GM12878 (cell line): ENCODE measurements around the gene MAGEB17. TPM values are rescaled to one million over a fixed set of nuclear protein-coding genes. Genes with fewer than 3 reads are reported as not detected.

Experiments
- ATAC-seq: fragments of 200-7000 bp; cut with Tn5 transposase; 3 replicates; pipeline ENCODE4 v1.9.1; 2020; ENCODE audit warnings: mild to moderate bottlenecking, moderate library complexity
- BruUV-seq: library from RNA; stranded (reverse); fragments of 400-500 nt; replicated peaks from 2 replicates; lab custom pipeline; 2021; lab: Mats Ljungman, UMichigan
- CTCF ChIA-PET: fragments of 300-600 bp; sonication (Branson Sonifier 250); formaldehyde crosslinking; extraction: SDS; loops from one replicate; lab custom pipeline; 2021; ENCODE audit warnings: inconsistent platforms; lab: Yijun Ruan, JAX
- POLR2A ChIA-PET: fragments of 350-600 bp; formaldehyde crosslinking; extraction: SDS; loops from one replicate; lab custom pipeline; 2021; ENCODE audit warnings: inconsistent platforms; lab: Charles Lee
- RAD21 ChIA-PET: fragments of 300-600 bp; sonication (Branson Sonifier 250); formaldehyde crosslinking; loops from one replicate; lab custom pipeline; 2023; ENCODE audit warnings: antibody characterized with exemption; ENCODE audit not compliant: unreplicated experiment; lab: Charles Lee
- SMC1A ChIA-PET: fragments of 300-600 bp; sonication (Branson Sonifier 250); formaldehyde crosslinking; loops from one replicate; lab custom pipeline; 2023; ENCODE audit not compliant: unreplicated experiment, uncharacterized antibody; lab: Charles Lee
- DNase-seq: peaks from one replicate; pipeline ENCODE4 v3.0.0-alpha.2; 2011; ENCODE audit warnings: low read depth, low spot score
- FAIRE-seq: peaks from 3 replicates; lab custom pipeline; 2011; peaks lifted over from hg19 to GRCh38; lab: Jason Lieb, UNC
- H2AFZ ChIP-seq: 2 replicates; pipeline ENCODE4 v1.6.0; 2011; ENCODE audit warnings: low read depth, low read length, control low read depth; ENCODE audit not compliant: control insufficient read depth
- H3K27ac ChIP-seq: 2 replicates; pipeline ENCODE4 v1.5.1; 2011; ENCODE audit warnings: control low read depth; ENCODE audit not compliant: control insufficient read depth, insufficient read depth
- H3K27me3 ChIP-seq, 2 experiments: replicated peaks in 1 of 2; 2 replicates each; pipeline versions ENCODE4 v1.6.0 to v1.6.1; 2011; ENCODE audit warnings: low read length in 1 of 2; ENCODE audit not compliant: control insufficient read depth in 2 of 2, insufficient read depth in 2 of 2
- H3K36me3 ChIP-seq, 2 experiments: 2 replicates each; pipeline ENCODE4 v1.5.1; 2011; ENCODE audit warnings: low read length in 1 of 2; ENCODE audit not compliant: control insufficient read depth in 2 of 2, insufficient read depth in 2 of 2
- H3K4me1 ChIP-seq: 2 replicates; pipeline ENCODE4 v1.6.1; 2011; ENCODE audit warnings: mild to moderate bottlenecking, low read length, moderate library complexity, mixed read lengths; ENCODE audit not compliant: control insufficient read depth, insufficient read depth
- H3K4me2 ChIP-seq: 2 replicates; pipeline ENCODE4 v1.6.0; 2011; ENCODE audit warnings: control low read depth; ENCODE audit not compliant: control insufficient read depth, insufficient read depth
- H3K4me3 ChIP-seq: fragments of 200-600 bp; sonication (generic); 2 replicates; pipeline ENCODE4 v1.5.1; 2016
- H3K79me2 ChIP-seq: 2 replicates; pipeline ENCODE4 v1.6.0; 2011; ENCODE audit warnings: low read length; ENCODE audit not compliant: control insufficient read depth, insufficient read depth
- H3K9ac ChIP-seq: 2 replicates; pipeline ENCODE4 v1.8.0; 2011; ENCODE audit warnings: low read length, control low read depth, mixed read lengths; ENCODE audit not compliant: control insufficient read depth, insufficient read depth
- H3K9me3 ChIP-seq: replicated peaks from 3 replicates; pipeline ENCODE4 v1.5.1; 2011; ENCODE audit warnings: mild to moderate bottlenecking, low read length; ENCODE audit not compliant: control insufficient read depth, insufficient read depth
- H4K20me1 ChIP-seq: 2 replicates; pipeline ENCODE4 v1.6.0; 2011; ENCODE audit not compliant: control insufficient read depth, insufficient read depth
- CBX5 ChIP-seq: sonication (generic); IDR thresholded peaks from 2 replicates; pipeline ENCODE4 v1.6.1; 2016; ENCODE audit warnings: low read depth, moderate library complexity, mild to moderate bottlenecking, inconsistent platforms
- FOS ChIP-seq: IDR thresholded peaks from 3 replicates; pipeline ENCODE4 v1.6.1; 2011; ENCODE audit warnings: borderline replicate concordance; ENCODE audit not compliant: insufficient read length; ENCODE audit errors: extremely low read depth
- HCFC1 ChIP-seq: fragments of 150-350 bp; IDR thresholded peaks from 2 replicates; pipeline ENCODE4 v1.6.1; 2014; ENCODE audit warnings: low read length
- NR2C1 ChIP-seq: fragments of 450-650 bp; IDR thresholded peaks from 2 replicates; pipeline ENCODE4 v1.6.1; 2017; ENCODE audit warnings: antibody characterized with exemption, mild to moderate bottlenecking, moderate library complexity
- POLR2AphosphoS2 ChIP-seq: IDR thresholded peaks from 2 replicates; pipeline ENCODE4 v1.6.1; 2011; ENCODE audit warnings: low read depth, mild to moderate bottlenecking, low read length, improper control_type of control experiment, moderate library complexity
- SIX5 ChIP-seq: IDR thresholded peaks from 2 replicates; pipeline ENCODE4 v1.6.1; 2011; ENCODE audit warnings: mild to moderate bottlenecking, low read depth, low read length, moderate library complexity; ENCODE audit not compliant: severe bottlenecking
- YBX1 ChIP-seq: fragments of 450-650 bp; IDR thresholded peaks from 2 replicates; pipeline ENCODE4 v1.6.1; 2016; ENCODE audit warnings: antibody characterized with exemption
- ZNF622 ChIP-seq: fragments of 450-650 bp; IDR thresholded peaks from 2 replicates; pipeline ENCODE4 v1.6.1; 2017; ENCODE audit warnings: mild to moderate bottlenecking, inconsistent platforms
- WGBS: methylation state at CpG from one replicate; pipeline ENCODE4 v1.1.6; 2016; ENCODE audit warnings: low lambda C conversion rate; ENCODE audit not compliant: insufficient replicate concordance, insufficient coverage; ENCODE audit errors: missing lambda C conversion rate; 5-methylcytosine and 5-hydroxymethylcytosine counted together
- in situ Hi-C: fragments of 300-500 bp; cut with MboI; formaldehyde crosslinking; loops from 9 replicates; pipeline ENCODE4 v1.14.3; 2018; ENCODE audit warnings: mixed read lengths
- intact Hi-C: fragments of 100-400 bp; cut with micrococcal nuclease; formaldehyde crosslinking; loops from one replicate; pipeline ENCODE4 v1.14.2; 2022; ENCODE audit not compliant: unreplicated experiment
- polyA plus RNA-seq, 11 experiments: library from polyadenylated mRNA; depleted of rRNA in 4 of 11; unstranded in 6 of 11; stranded (reverse) in 5 of 11; fragments of >200 nt; fragmentation: Nextera tagmentation in 4 of 11; fragmentation: Illumina TruSeq in 1 of 11; extraction: Ambion mirVana in 4 of 11; extraction: Trizol in 1 of 11; gene quantifications; 1 replicate in 1 of 11; 2 replicates in 10 of 11; pipeline versions ENCODE4 v1.2.1 to v1.2.3, GENCODE V29; 2011 to 2016; ENCODE audit warnings: inconsistent platforms in 2 of 11, missing spikeins in 2 of 11, low read depth in 1 of 11
- total RNA-seq, 4 experiments: library from RNA; depleted of rRNA in 3 of 4; stranded (reverse); fragments of >200 nt in 3 of 4; fragmentation: Illumina TruSeq in 1 of 4; extraction: Trizol in 1 of 4; gene quantifications; 2 replicates each; pipeline versions ENCODE4 v1.2.1 to v1.2.3, GENCODE V29; 2013 to 2021
- TF ChIP-seq, protein P1 (sequence below): IDR thresholded peaks from 2 replicates; pipeline ENCODE4 v1.6.1; 2012; ENCODE audit warnings: improper control_type of control experiment, low read depth, low read length; ENCODE audit not compliant: insufficient replicate concordance
- TF ChIP-seq, protein P2 (sequence below): fragments of 450-650 bp; IDR thresholded peaks from 2 replicates; pipeline ENCODE4 v1.6.1; 2017; ENCODE audit warnings: mild to moderate bottlenecking, moderate library complexity
- TF ChIP-seq, protein P3 (sequence below), 3 experiments: IDR thresholded peaks in 2 of 3; conservative IDR thresholded peaks in 1 of 3; 2 replicates each; pipeline ENCODE4 v1.5.1; 2011; ENCODE audit warnings: low read depth in 3 of 3, low read length in 3 of 3, mild to moderate bottlenecking in 3 of 3, control low read depth in 2 of 3, moderate library complexity in 2 of 3, inconsistent platforms in 1 of 3, mixed read lengths in 1 of 3; ENCODE audit not compliant: control insufficient read depth in 2 of 3, insufficient read depth in 1 of 3; ENCODE audit errors: extremely low read depth in 1 of 3

Gene MAGEB17
- total and polyA plus RNA-seq, 10 of the 15 experiments (the other 5 are each of a cell fraction or from before 2014, with no cell fraction given): 0.05 to 0.21 TPM; not detected in 8

DNA sequence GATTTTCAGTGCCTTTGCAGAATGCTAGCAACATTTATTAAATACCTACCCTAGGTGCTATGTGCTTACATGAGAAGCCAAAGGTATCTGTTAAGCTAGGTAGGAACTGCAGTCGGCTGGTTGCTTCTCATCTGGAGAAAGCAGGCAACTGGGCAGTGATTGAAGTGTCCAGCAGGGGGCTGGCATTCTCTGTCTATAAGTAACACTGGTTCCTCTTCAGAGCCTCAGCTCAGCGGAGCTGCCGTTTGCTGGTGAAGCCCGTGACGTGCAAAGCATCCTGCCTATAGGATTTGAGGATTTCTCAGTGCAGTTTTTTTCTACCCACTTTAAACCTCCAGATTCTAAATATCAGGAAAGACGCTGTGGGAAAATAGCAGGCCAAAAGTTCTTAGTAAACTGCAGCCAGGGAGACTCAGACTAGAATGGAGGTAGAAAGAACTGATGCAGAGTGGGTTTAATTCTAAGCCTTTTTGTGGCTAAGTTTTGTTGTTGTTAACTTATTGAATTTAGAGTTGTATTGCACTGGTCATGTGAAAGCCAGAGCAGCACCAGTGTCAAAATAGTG is 44.0 kb upstream of the MAGEB17 start, which contains the start of gene GRPR:
GRPR (plus strand) TSS at position 344 of the 565 bp plus-strand sequence. CDS start 389 bp downstream, outside the sequence.
- Histone ChIP-seq H3K4me3 (no peak within 1 kb of the TSS), H3K36me3 (no peaks in the 10 kb centered on the region), H2AFZ (no peak within 1 kb of the TSS), H3K4me2 (no peak within 1 kb of the TSS), H3K27me3 (peaks cover 0 to 2% of the 10 kb centered on the region in 2 experiments; a peak in 1 of 4 replicates), H4K20me1 (no peaks in the 10 kb centered on the region), H3K4me1 (peaks cover 15% of the 10 kb centered on the region), H3K9ac (no peak within 1 kb of the TSS), H3K9me3 (peaks cover 2% of the 10 kb centered on the region; the same call in 1 of the 3 replicates), H3K79me2 (no peaks in the 10 kb centered on the region), H3K27ac (no peak within 1 kb of the TSS)
- in situ Hi-C loops (no loop called here), intact Hi-C loops (loop anchor here (1.0 to 10.0 kb wide), 4 partner anchors 14 to 439 kb away; no protein-coding TSS in a partner anchor)
- ATAC-seq (peak; percentile 88), DNase-seq (no peak), FAIRE-seq (peak; percentile 52)
- POLR2A ChIA-PET: no interaction called here
- WGBS: 15% methylated on average over 6 of the region's 6 CpGs
- RAD21 ChIA-PET: interaction anchor here (1.1 to 3.4 kb wide), 8 partner anchors 13 to 322 kb away, joined by 3 to 15 read pairs (median 7); no protein-coding TSS in a partner anchor
- CTCF ChIA-PET: interaction anchor here (0.6 to 8.1 kb wide), 23 partner anchors 8 to 384 kb away, joined by 3 to 118 read pairs (median 4); no protein-coding TSS in a partner anchor
- SMC1A ChIA-PET: interaction anchor here (0.5 to 4.8 kb wide), 13 partner anchors 8 to 192 kb away, joined by 3 to 42 read pairs (median 5); no protein-coding TSS in a partner anchor
- BruUV-seq: no TSS peak
- TF ChIP-seq NR2C1 (no peak), YBX1 (no peak), SIX5 (no peak), HCFC1 (no peak), POLR2AphosphoS2 (no peak), FOS (no peak), CBX5 (no peak), ZNF622 (no peak)
- TF ChIP-seq, protein P1, sequence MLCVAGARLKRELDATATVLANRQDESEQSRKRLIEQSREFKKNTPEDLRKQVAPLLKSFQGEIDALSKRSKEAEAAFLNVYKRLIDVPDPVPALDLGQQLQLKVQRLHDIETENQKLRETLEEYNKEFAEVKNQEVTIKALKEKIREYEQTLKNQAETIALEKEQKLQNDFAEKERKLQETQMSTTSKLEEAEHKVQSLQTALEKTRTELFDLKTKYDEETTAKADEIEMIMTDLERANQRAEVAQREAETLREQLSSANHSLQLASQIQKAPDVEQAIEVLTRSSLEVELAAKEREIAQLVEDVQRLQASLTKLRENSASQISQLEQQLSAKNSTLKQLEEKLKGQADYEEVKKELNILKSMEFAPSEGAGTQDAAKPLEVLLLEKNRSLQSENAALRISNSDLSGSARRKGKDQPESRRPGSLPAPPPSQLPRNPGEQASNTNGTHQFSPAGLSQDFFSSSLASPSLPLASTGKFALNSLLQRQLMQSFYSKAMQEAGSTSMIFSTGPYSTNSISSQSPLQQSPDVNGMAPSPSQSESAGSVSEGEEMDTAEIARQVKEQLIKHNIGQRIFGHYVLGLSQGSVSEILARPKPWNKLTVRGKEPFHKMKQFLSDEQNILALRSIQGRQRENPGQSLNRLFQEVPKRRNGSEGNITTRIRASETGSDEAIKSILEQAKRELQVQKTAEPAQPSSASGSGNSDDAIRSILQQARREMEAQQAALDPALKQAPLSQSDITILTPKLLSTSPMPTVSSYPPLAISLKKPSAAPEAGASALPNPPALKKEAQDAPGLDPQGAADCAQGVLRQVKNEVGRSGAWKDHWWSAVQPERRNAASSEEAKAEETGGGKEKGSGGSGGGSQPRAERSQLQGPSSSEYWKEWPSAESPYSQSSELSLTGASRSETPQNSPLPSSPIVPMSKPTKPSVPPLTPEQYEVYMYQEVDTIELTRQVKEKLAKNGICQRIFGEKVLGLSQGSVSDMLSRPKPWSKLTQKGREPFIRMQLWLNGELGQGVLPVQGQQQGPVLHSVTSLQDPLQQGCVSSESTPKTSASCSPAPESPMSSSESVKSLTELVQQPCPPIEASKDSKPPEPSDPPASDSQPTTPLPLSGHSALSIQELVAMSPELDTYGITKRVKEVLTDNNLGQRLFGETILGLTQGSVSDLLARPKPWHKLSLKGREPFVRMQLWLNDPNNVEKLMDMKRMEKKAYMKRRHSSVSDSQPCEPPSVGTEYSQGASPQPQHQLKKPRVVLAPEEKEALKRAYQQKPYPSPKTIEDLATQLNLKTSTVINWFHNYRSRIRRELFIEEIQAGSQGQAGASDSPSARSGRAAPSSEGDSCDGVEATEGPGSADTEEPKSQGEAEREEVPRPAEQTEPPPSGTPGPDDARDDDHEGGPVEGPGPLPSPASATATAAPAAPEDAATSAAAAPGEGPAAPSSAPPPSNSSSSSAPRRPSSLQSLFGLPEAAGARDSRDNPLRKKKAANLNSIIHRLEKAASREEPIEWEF: no peak
- TF ChIP-seq, protein P2, sequence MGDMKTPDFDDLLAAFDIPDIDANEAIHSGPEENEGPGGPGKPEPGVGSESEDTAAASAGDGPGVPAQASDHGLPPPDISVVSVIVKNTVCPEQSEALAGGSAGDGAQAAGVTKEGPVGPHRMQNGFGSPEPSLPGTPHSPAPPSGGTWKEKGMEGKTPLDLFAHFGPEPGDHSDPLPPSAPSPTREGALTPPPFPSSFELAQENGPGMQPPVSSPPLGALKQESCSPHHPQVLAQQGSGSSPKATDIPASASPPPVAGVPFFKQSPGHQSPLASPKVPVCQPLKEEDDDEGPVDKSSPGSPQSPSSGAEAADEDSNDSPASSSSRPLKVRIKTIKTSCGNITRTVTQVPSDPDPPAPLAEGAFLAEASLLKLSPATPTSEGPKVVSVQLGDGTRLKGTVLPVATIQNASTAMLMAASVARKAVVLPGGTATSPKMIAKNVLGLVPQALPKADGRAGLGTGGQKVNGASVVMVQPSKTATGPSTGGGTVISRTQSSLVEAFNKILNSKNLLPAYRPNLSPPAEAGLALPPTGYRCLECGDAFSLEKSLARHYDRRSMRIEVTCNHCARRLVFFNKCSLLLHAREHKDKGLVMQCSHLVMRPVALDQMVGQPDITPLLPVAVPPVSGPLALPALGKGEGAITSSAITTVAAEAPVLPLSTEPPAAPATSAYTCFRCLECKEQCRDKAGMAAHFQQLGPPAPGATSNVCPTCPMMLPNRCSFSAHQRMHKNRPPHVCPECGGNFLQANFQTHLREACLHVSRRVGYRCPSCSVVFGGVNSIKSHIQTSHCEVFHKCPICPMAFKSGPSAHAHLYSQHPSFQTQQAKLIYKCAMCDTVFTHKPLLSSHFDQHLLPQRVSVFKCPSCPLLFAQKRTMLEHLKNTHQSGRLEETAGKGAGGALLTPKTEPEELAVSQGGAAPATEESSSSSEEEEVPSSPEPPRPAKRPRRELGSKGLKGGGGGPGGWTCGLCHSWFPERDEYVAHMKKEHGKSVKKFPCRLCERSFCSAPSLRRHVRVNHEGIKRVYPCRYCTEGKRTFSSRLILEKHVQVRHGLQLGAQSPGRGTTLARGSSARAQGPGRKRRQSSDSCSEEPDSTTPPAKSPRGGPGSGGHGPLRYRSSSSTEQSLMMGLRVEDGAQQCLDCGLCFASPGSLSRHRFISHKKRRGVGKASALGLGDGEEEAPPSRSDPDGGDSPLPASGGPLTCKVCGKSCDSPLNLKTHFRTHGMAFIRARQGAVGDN: no peak
- TF ChIP-seq, protein P3, sequence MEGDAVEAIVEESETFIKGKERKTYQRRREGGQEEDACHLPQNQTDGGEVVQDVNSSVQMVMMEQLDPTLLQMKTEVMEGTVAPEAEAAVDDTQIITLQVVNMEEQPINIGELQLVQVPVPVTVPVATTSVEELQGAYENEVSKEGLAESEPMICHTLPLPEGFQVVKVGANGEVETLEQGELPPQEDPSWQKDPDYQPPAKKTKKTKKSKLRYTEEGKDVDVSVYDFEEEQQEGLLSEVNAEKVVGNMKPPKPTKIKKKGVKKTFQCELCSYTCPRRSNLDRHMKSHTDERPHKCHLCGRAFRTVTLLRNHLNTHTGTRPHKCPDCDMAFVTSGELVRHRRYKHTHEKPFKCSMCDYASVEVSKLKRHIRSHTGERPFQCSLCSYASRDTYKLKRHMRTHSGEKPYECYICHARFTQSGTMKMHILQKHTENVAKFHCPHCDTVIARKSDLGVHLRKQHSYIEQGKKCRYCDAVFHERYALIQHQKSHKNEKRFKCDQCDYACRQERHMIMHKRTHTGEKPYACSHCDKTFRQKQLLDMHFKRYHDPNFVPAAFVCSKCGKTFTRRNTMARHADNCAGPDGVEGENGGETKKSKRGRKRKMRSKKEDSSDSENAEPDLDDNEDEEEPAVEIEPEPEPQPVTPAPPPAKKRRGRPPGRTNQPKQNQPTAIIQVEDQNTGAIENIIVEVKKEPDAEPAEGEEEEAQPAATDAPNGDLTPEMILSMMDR (IDR thresholded peaks at IDR 0.05 in 2 of 3, conservative IDR thresholded peaks at IDR 0.05 in 1 of 3; ENCODE audit: control insufficient read depth in 2 of 3, extremely low read depth in 1 of 3, insufficient read depth in 1 of 3, low read depth in 3 of 3, low read length in 3 of 3): peak; percentile 76 to 83 (median 79)
